ENCODE data around the gene RBKS. TPM values are rescaled to one million over a fixed set of nuclear protein-coding genes. Genes with fewer than 3 reads are reported as not detected.
"Not testable (repeated sequence)": the region's sequence is repeated elsewhere in the genome, so short reads cannot be mapped to it uniquely, and the experiment has no call there.

The RBKS gene
- total RNA-seq, 1 donor from 2014 or later, result 1.4 TPM

- DNase-seq (ENCODE audit: low read depth in 2 of 2), result peak in 1 of 2 donors; percentile 22
Observed at GRCh38 chr2:27906074-27906473, 15.9 kb upstream of the RBKS start.

- DNase-seq (ENCODE audit: low read depth in 2 of 2), result no peak
Observed at GRCh38 chr2:27904405-27904665, 14.1 kb upstream of the RBKS start.

GRCh38 chr2:27903649-27904404 lies 13.6 kb upstream of the RBKS start:
- DNase-seq (ENCODE audit: low read depth in 2 of 2), result peak; percentile 49 to 87

GRCh38 chr2:27903018-27903417 lies 12.8 kb upstream of the RBKS start:
- no peak for DNase-seq (ENCODE audit: low read depth in 2 of 2)

- DNase-seq (ENCODE audit: low read depth in 2 of 2), result no peak
Observed at GRCh38 chr2:27902098-27902497, 11.9 kb upstream of the RBKS start.

GRCh38 chr2:27901234-27901633 lies 11.0 kb upstream of the RBKS start:
- no peak for DNase-seq (ENCODE audit: low read depth in 2 of 2)

- DNase-seq (ENCODE audit: low read depth in 2 of 2), result peak in 1 of 2 donors; percentile 14
Observed at GRCh38 chr2:27897717-27898116, 7.5 kb upstream of the RBKS start.

- DNase-seq (ENCODE audit: low read depth in 2 of 2), result no peak
Observed at GRCh38 chr2:27893006-27893405, 2.8 kb upstream of the RBKS start.

GRCh38 chr2:27891673-27892105 lies 1.5 kb upstream of the RBKS start:
- DNase-seq (ENCODE audit: low read depth in 2 of 2), result peak; percentile 29 to 38

- DNase-seq (ENCODE audit: low read depth in 2 of 2), result peak; percentile 90 to 94
Observed at GRCh38 chr2:27890924-27891672, 911 bp upstream of the RBKS start.

GRCh38 chr2:27889774-27890145 lies 427 bp downstream of the RBKS start:
- no peak for DNase-seq (ENCODE audit: low read depth in 2 of 2)

- DNase-seq (ENCODE audit: low read depth in 2 of 2), result no peak
Observed at GRCh38 chr2:27888790-27889189, 1.4 kb downstream of the RBKS start.

- no peak for DNase-seq (ENCODE audit: low read depth in 2 of 2)
Observed at GRCh38 chr2:27887830-27888229, 2.4 kb downstream of the RBKS start.

- no peak for DNase-seq (ENCODE audit: low read depth in 2 of 2)
Observed at GRCh38 chr2:27887111-27887510, 3.1 kb downstream of the RBKS start.

- no peak for DNase-seq (ENCODE audit: low read depth in 2 of 2)
Observed at GRCh38 chr2:27886322-27886721, 3.9 kb downstream of the RBKS start.

GRCh38 chr2:27885661-27886060 lies 4.5 kb downstream of the RBKS start:
- DNase-seq (ENCODE audit: low read depth in 2 of 2), result peak; percentile 35 to 49

- DNase-seq (ENCODE audit: low read depth in 2 of 2), result peak in 1 of 2 donors; percentile 50
Observed at GRCh38 chr2:27885234-27885633, 5.0 kb downstream of the RBKS start.

GRCh38 chr2:27884601-27885000 lies 5.6 kb downstream of the RBKS start:
- peak; percentile 26 to 38 for DNase-seq (ENCODE audit: low read depth in 2 of 2)

- DNase-seq (ENCODE audit: low read depth in 2 of 2), result not testable (repeated sequence)
Observed at GRCh38 chr2:27882584-27882922, 7.6 kb downstream of the RBKS start.

- DNase-seq (ENCODE audit: low read depth in 2 of 2), result not testable (repeated sequence)
Observed at GRCh38 chr2:27881815-27882583, 8.2 kb downstream of the RBKS start.

GRCh38 chr2:27878825-27879224 lies 11.4 kb downstream of the RBKS start:
- DNase-seq (ENCODE audit: low read depth in 2 of 2), result no peak

GRCh38 chr2:27875089-27875881 lies 14.9 kb downstream of the RBKS start:
- no peak for DNase-seq (ENCODE audit: low read depth in 2 of 2)
